Measurements from ENCODE around the gene A3GALT2.
A peak's percentile ranks its signal among the peaks of the same experiment; 100 is the strongest.

Gene A3GALT2

GRCh38 chr1:33349778-33350610 lies 29.1 kb upstream of the A3GALT2 start:
- peak; percentile 58 to 74 for DNase-seq

- no peak for DNase-seq
Observed at GRCh38 chr1:33349081-33349759, 28.3 kb upstream of the A3GALT2 start.

DNA sequence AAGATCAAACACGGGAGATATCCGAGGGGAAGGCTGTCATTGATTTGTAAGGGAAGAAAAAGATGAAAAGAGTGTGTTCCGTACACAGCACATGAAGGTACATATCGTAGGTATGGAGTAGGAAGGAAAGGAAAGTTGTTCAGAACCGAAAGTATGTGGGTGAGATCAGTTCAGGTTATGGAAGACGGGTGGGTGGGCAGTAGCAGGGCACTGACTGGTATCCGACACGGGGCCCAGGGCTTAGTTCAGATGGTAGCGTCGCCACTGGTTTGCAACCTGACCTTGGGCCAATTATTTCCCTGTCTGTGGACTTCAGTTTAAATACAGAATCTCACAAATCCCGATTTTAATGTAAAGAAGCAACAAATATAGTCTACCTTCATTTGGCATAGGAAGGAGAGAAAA lies 27.8 kb upstream of the A3GALT2 start:
- peak in 1 of 2 experiments; percentile 60 for DNase-seq

DNA sequence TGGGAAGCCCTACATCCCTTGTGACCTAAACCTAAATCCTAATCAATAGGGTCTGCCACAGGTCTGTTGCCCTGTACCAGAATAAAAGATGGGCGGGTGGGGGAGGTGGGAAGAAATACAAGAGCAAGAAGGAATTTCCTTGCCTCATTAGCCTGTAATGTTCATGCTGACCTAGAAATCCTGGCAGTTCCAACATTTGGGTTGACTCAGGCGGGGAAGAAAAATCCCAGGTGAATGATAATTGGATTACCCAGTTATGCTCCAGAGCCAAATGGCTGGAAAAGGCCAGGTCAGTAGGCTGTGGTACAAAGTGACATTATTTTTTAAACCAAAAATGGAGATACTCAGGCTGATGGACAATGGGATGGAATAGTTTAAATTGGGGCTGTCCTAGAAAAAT lies 27.3 kb upstream of the A3GALT2 start:
- DNase-seq, result no peak

GRCh38 chr1:33347650-33347992 lies 26.7 kb upstream of the A3GALT2 start:
- DNase-seq, result peak in 1 of 2 experiments; percentile 33

- peak; percentile 83 to 96 for DNase-seq
Observed at GRCh38 chr1:33346927-33347649, 26.2 kb upstream of the A3GALT2 start.

DNA sequence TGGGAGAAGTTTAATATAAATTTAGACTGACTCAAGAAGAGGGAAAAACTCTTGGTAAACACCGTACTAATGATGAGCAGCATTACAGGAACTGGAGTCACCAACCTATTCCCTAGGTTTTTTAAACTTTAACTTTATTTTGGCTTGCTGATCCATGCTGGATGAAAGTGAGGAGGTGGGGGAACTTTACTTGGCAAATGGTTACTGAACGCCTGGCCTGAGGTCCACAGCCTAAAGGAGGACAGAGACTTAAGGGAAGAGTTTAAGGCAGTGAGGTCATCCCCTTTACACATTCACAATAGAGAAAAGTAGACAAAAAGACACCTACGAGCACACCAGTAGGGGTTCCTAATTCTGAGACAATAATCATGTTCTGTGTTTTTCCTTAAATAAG lies 25.6 kb upstream of the A3GALT2 start:
- no peak for DNase-seq

DNA sequence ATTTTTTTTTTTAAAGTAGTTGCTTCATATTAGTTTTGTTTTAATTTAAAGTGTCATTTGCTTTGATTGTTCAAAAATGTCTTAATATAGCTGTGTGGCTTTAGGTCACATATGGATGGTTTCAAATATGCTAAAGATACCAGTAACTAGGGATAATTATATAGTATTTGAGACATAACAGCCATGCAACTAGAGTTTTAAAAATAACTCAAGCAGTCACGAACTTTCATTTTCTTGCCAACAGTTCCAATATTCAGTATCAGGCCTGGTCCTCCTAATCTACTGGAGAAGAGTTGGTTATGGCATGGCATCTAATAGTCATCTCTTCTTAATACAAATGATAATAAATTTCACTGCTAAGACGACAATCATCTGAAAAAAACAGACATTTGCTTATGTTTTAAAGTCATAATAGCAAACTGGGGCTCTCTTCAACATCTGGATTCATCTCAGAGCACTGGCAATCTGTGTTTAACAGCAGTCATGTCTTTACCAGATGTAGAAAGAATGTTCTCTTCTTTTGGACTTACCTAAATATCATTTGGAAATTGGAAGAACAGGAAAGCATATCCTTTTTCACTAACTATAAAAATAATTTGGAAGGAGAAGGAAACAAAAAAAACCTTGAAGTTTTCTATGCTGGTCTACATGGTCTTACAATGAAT lies 24.1 kb upstream of the A3GALT2 start:
- DNase-seq, result no peak

DNA sequence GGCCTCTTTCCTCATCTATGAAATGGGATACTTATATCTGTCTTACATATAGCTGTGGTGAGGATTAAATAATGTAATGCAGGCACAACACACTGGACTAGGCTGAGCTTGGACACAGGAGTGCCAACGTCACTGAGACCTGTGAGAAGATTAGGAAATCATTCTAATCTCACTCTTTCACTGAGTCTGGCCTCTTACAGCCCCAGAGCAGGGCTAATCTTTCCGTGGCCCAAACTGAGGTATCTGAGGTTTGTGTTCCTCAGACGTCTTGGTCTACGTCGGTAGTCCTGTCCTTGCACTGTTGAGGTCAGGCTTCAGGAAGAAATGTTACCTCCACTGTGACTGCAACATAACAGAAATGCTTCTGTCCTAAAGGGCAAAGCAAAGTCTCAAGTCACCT lies 22.6 kb upstream of the A3GALT2 start:
- no peak for DNase-seq

- peak; percentile 45 to 78 for DNase-seq
Observed at GRCh38 chr1:33342041-33342723, 21.3 kb upstream of the A3GALT2 start.

GRCh38 chr1:33341190-33341589 lies 20.3 kb upstream of the A3GALT2 start:
- no peak for DNase-seq

GRCh38 chr1:33339413-33339812 lies 18.5 kb upstream of the A3GALT2 start:
- no peak for DNase-seq

GRCh38 chr1:33338440-33339211 lies 17.7 kb upstream of the A3GALT2 start:
- DNase-seq, result no peak

- DNase-seq, result no peak
Observed at GRCh38 chr1:33338048-33338439, 17.1 kb upstream of the A3GALT2 start.

DNA sequence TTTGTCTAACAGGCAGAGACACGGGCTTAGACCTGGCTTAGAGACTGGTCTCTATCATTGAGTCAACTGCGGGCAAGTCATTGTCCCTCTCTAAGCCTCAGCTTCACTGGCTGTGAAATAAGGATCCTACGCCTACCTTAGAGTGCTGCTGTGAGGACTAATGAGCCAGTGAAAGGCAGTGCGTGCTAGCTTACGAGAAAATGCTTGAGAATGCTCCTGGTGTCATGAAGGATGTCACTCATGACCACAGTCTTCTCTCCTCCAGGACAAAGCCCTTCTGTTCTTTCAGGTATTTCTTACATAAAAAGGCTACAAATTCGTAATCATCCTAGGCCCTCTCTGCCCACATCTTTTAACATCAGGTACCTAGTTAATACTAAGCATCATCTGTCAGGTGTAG lies 16.5 kb upstream of the A3GALT2 start:
- no peak for DNase-seq

GRCh38 chr1:33336580-33336979 lies 15.7 kb upstream of the A3GALT2 start:
- no peak for DNase-seq

DNA sequence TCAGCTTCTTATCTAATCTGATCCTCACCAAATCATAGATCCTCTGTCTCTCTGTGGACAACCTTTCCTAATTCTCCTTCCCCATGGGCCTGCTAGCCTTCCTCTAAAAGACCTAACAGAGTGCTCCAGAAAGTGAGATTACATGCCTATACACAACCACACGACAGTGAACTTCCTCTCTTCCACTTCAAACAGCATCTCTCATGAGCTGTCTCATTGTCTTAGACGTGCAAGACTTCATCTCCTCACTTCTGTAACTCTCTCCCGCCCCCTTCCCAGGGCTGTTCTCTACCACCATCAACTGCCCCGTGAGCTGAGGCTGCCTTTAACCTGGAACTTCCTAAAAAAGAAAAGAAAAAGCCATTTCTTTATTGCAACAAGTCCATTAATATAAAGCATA lies 14.1 kb upstream of the A3GALT2 start:
- DNase-seq, result no peak

- no peak for DNase-seq
Observed at GRCh38 chr1:33334081-33334552, 13.2 kb upstream of the A3GALT2 start.

DNA sequence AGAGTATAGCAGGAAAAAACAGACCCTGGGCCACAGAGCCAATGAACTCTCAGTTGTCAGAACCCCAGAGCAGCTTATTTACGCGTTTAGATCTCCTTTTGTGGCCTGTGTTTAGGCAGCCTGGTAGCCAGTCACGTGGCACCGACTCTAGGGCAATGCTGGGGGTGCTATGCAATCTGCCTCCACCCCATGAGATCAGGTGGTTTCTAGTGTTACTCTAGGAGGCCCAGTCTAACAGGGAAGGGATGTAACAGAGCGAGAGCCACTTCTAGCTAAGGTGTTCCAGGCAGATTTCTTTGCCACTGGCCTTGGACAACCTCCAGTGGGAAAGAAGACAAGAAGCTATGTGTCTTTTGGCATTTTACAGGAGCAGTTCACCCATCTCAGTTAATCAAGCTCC lies 12.0 kb upstream of the A3GALT2 start:
- DNase-seq, result no peak

- no peak for DNase-seq
Observed at GRCh38 chr1:33332357-33332789, 11.5 kb upstream of the A3GALT2 start.
